Activated T-cell treated with anti-CD3 and anti-CD28 coated beads, Interleukin-2, amount 50 U/mL, for 24 hours (primary cell): ENCODE results near the gene LPAR3.

ENCODE experiments used
- DNase-seq: peaks from one replicate; pipeline ENCODE4 v3.0.0-alpha.2; 2020
- H3K27ac Mint-ChIP-seq: 2 replicates; pipeline ENCODE4 v1.8.0; 2020; ENCODE audit warnings: mild to moderate bottlenecking, mixed read lengths
- H3K27me3 Mint-ChIP-seq: 2 replicates; pipeline ENCODE4 v1.8.0; 2020; ENCODE audit warnings: mixed read lengths
- H3K36me3 Mint-ChIP-seq: 2 replicates; pipeline ENCODE4 v1.8.0; 2020; ENCODE audit warnings: low read depth, mixed read lengths
- H3K4me1 Mint-ChIP-seq: 2 replicates; pipeline ENCODE4 v1.8.0; 2020; ENCODE audit warnings: low read depth, mixed read lengths
- H3K4me3 Mint-ChIP-seq: 2 replicates; pipeline ENCODE4 v1.8.0; 2020; ENCODE audit warnings: mild to moderate bottlenecking, moderate library complexity, mixed read lengths
- H3K9me3 Mint-ChIP-seq: 2 replicates; pipeline ENCODE4 v1.8.0; 2020; ENCODE audit warnings: mixed read lengths

LPAR3 gene

GRCh38 chr1:84797603-84798002 is 95.4 kb downstream of the LPAR3 start:
- DNase-seq, result no peak
- no peak overlapping the region for H3K4me3 Mint-ChIP-seq
- H3K4me1 Mint-ChIP-seq, result no peaks in the 10 kb centered on the region
- H3K27me3 Mint-ChIP-seq, result no peaks in the 10 kb centered on the region
- no peak overlapping the region for H3K27ac Mint-ChIP-seq
- peaks cover under 1% of the 10 kb centered on the region for H3K9me3 Mint-ChIP-seq
- no peaks in the 10 kb centered on the region for H3K36me3 Mint-ChIP-seq

- no peak for DNase-seq
- no peaks in the 10 kb centered on the region for H3K4me1 Mint-ChIP-seq
- H3K36me3 Mint-ChIP-seq, result no peaks in the 10 kb centered on the region
- no peak overlapping the region for H3K27ac Mint-ChIP-seq
- H3K27me3 Mint-ChIP-seq, result no peaks in the 10 kb centered on the region
- no peak overlapping the region for H3K4me3 Mint-ChIP-seq
- H3K9me3 Mint-ChIP-seq, result peaks cover 7% of the 10 kb centered on the region
These were observed 96.9 kb downstream of the LPAR3 start for GRCh38 chr1:84795966-84796600.

GRCh38 chr1:84795213-84795612 is 97.8 kb downstream of the LPAR3 start:
- no peaks in the 10 kb centered on the region for H3K4me1 Mint-ChIP-seq
- no peaks in the 10 kb centered on the region for H3K36me3 Mint-ChIP-seq
- no peak overlapping the region for H3K4me3 Mint-ChIP-seq
- DNase-seq, result no peak
- no peaks in the 10 kb centered on the region for H3K27me3 Mint-ChIP-seq
- H3K27ac Mint-ChIP-seq, result no peak overlapping the region
- peaks cover 7% of the 10 kb centered on the region for H3K9me3 Mint-ChIP-seq

GRCh38 chr1:84792421-84792820 is 100.6 kb downstream of the LPAR3 start:
- H3K36me3 Mint-ChIP-seq, result no peaks in the 10 kb centered on the region
- H3K4me3 Mint-ChIP-seq, result no peak overlapping the region
- H3K27ac Mint-ChIP-seq, result no peak overlapping the region
- H3K4me1 Mint-ChIP-seq, result no peaks in the 10 kb centered on the region
- no peaks in the 10 kb centered on the region for H3K27me3 Mint-ChIP-seq
- H3K9me3 Mint-ChIP-seq, result peaks cover 7% of the 10 kb centered on the region
- DNase-seq, result no peak

GRCh38 chr1:84789014-84789413 is 104.0 kb downstream of the LPAR3 start:
- no peaks in the 10 kb centered on the region for H3K36me3 Mint-ChIP-seq
- no peaks in the 10 kb centered on the region for H3K27me3 Mint-ChIP-seq
- no peaks in the 10 kb centered on the region for H3K4me1 Mint-ChIP-seq
- H3K4me3 Mint-ChIP-seq, result no peak overlapping the region
- DNase-seq, result no peak
- no peak overlapping the region for H3K27ac Mint-ChIP-seq
- peaks cover 7% of the 10 kb centered on the region for H3K9me3 Mint-ChIP-seq

- Mint-ChIP-seq H3K9me3 (no peaks in the 10 kb centered on the region), H3K27me3 (no peaks in the 10 kb centered on the region), H3K27ac (no peak overlapping the region), H3K36me3 (no peaks in the 10 kb centered on the region), H3K4me3 (no peak overlapping the region), H3K4me1 (peaks cover 11% of the 10 kb centered on the region)
- no peak for DNase-seq
These were observed 107.6 kb downstream of the LPAR3 start for GRCh38 chr1:84785271-84786036.

GRCh38 chr1:84782881-84783280 is 110.1 kb downstream of the LPAR3 start:
- H3K9me3 Mint-ChIP-seq, result no peaks in the 10 kb centered on the region
- peaks cover 22% of the 10 kb centered on the region for H3K4me1 Mint-ChIP-seq
- DNase-seq, result no peak
- H3K27me3 Mint-ChIP-seq, result no peaks in the 10 kb centered on the region
- no peak overlapping the region for H3K4me3 Mint-ChIP-seq
- no peak overlapping the region for H3K27ac Mint-ChIP-seq
- H3K36me3 Mint-ChIP-seq, result no peaks in the 10 kb centered on the region

GRCh38 chr1:84781946-84782771 is 110.8 kb downstream of the LPAR3 start:
- Mint-ChIP-seq H3K4me1 (peaks cover 22% of the 10 kb centered on the region), H3K4me3 (peak overlapping the region; percentile 70), H3K27ac (no peak overlapping the region), H3K36me3 (no peaks in the 10 kb centered on the region), H3K27me3 (no peaks in the 10 kb centered on the region), H3K9me3 (no peaks in the 10 kb centered on the region)
- DNase-seq, result peak; percentile 91

GRCh38 chr1:84780000-84780716 is 112.8 kb downstream of the LPAR3 start:
- H3K4me1 Mint-ChIP-seq, result peaks cover 22% of the 10 kb centered on the region
- no peaks in the 10 kb centered on the region for H3K9me3 Mint-ChIP-seq
- H3K27me3 Mint-ChIP-seq, result no peaks in the 10 kb centered on the region
- no peak for DNase-seq
- H3K36me3 Mint-ChIP-seq, result no peaks in the 10 kb centered on the region
- peak overlapping the region; percentile 57 for H3K27ac Mint-ChIP-seq
- no peak overlapping the region for H3K4me3 Mint-ChIP-seq

- no peaks in the 10 kb centered on the region for H3K9me3 Mint-ChIP-seq
- peaks cover 13% of the 10 kb centered on the region for H3K4me1 Mint-ChIP-seq
- no peaks in the 10 kb centered on the region for H3K27me3 Mint-ChIP-seq
- no peak overlapping the region for H3K4me3 Mint-ChIP-seq
- no peak overlapping the region for H3K27ac Mint-ChIP-seq
- no peak for DNase-seq
- no peaks in the 10 kb centered on the region for H3K36me3 Mint-ChIP-seq
These were observed 116.4 kb downstream of the LPAR3 start for GRCh38 chr1:84776639-84777038.

GRCh38 chr1:84775535-84775920 is 117.5 kb downstream of the LPAR3 start:
- Mint-ChIP-seq H3K4me1 (peaks cover 12% of the 10 kb centered on the region), H3K4me3 (no peak overlapping the region), H3K9me3 (no peaks in the 10 kb centered on the region), H3K36me3 (no peaks in the 10 kb centered on the region), H3K27me3 (peaks cover under 1% of the 10 kb centered on the region), H3K27ac (no peak overlapping the region)
- DNase-seq, result no peak

GRCh38 chr1:84774669-84775534 is 118.1 kb downstream of the LPAR3 start:
- H3K27me3 Mint-ChIP-seq, result peaks cover 5% of the 10 kb centered on the region
- peaks cover 5% of the 10 kb centered on the region for H3K4me1 Mint-ChIP-seq
- no peaks in the 10 kb centered on the region for H3K36me3 Mint-ChIP-seq
- no peak for DNase-seq
- H3K4me3 Mint-ChIP-seq, result no peak overlapping the region
- H3K27ac Mint-ChIP-seq, result no peak overlapping the region
- no peaks in the 10 kb centered on the region for H3K9me3 Mint-ChIP-seq

GRCh38 chr1:84773933-84774497 is 119.0 kb downstream of the LPAR3 start:
- Mint-ChIP-seq H3K4me1 (no peaks in the 10 kb centered on the region), H3K27ac (no peak overlapping the region), H3K4me3 (no peak overlapping the region), H3K27me3 (peaks cover 8% of the 10 kb centered on the region), H3K9me3 (no peaks in the 10 kb centered on the region), H3K36me3 (no peaks in the 10 kb centered on the region)
- DNase-seq, result no peak
